Left lung (tissue), 10 donors: ENCODE results near the gene MBD1. TPM values are rescaled to one million over a fixed set of nuclear protein-coding genes. Genes with fewer than 3 reads are reported as not detected.
"Not testable (repeated sequence)": the region's sequence is repeated elsewhere in the genome, so short reads cannot be mapped to it uniquely, and the experiment has no call there.

Source experiments
- ATAC-seq: fragments of 200-7000 bp; cut with Tn5 transposase; one replicate; pipeline ENCODE4 v1.9.1; 2020; ENCODE audit warnings: moderate library complexity
- DNase-seq, 4 donors: peaks; one replicate each; pipeline ENCODE4 v3.0.0-alpha.2; 2013 to 2020
- H3K27ac ChIP-seq, 2 donors: fragments of 200-600 bp; sonication (generic) in 1 of 2; one replicate each; pipeline versions ENCODE4 v1.5.0 to v1.8.0; 2020 to 2021
- H3K27me3 ChIP-seq, 2 donors: fragments of 200-600 bp; sonication (generic) in 1 of 2; one replicate each; pipeline versions ENCODE4 v1.5.0 to v1.8.0; 2020 to 2021
- H3K36me3 ChIP-seq, 2 donors: fragments of 200-600 bp; sonication (generic) in 1 of 2; one replicate each; pipeline versions ENCODE4 v1.5.0 to v1.8.0; 2020 to 2021
- H3K4me1 ChIP-seq, 2 donors: fragments of 200-600 bp; one replicate each; pipeline ENCODE4 v1.8.0; 2021
- H3K4me3 ChIP-seq, 2 donors: fragments of 200-600 bp; sonication (generic) in 1 of 2; one replicate each; pipeline versions ENCODE4 v1.5.0 to v1.8.0; 2020 to 2021; ENCODE audit warnings: mild to moderate bottlenecking in 1 of 2
- H3K9me3 ChIP-seq, 2 donors: fragments of 200-600 bp; sonication (generic) in 1 of 2; one replicate each; pipeline versions ENCODE4 v1.5.0 to v1.8.0; 2020 to 2021
- CTCF ChIP-seq, 2 donors: fragments of 200-600 bp; sonication (generic) in 1 of 2; IDR thresholded peaks; one replicate each; pipeline versions ENCODE4 v1.5.0 to v1.8.0; 2021; ENCODE audit warnings: antibody characterized with exemption in 2 of 2
- intact Hi-C, 2 donors: fragments of 100-400 bp; cut with DNase I; formaldehyde crosslinking; loops; one replicate each; pipeline versions ENCODE4 v1.11.2 to v1.14.2; 2022
- polyA plus RNA-seq, 6 donors: library from polyadenylated mRNA; unstranded; fragments of 120-200 nt; gene quantifications; one replicate each; pipeline ENCODE4 v1.2.1, GENCODE V29; 2013; ENCODE audit not compliant: insufficient read length in 6 of 6
- total RNA-seq, 2 donors: library from RNA; stranded (reverse); fragmentation: NEBNext Ultra II Directional; extraction: Animal tissue kit (Norgen Biotek cat#: 25700); gene quantifications; one replicate each; pipeline ENCODE4 v1.2.1, GENCODE V29; 2021
- donor health status: DM: no; HTN: yes; CAD: no.
- donor health status: DM: no; HTN: no; CAD: no.

MBD1 gene
- total and polyA plus RNA-seq, 8 donors: 51.9 to 75.0 (median 65.2) TPM

DNA sequence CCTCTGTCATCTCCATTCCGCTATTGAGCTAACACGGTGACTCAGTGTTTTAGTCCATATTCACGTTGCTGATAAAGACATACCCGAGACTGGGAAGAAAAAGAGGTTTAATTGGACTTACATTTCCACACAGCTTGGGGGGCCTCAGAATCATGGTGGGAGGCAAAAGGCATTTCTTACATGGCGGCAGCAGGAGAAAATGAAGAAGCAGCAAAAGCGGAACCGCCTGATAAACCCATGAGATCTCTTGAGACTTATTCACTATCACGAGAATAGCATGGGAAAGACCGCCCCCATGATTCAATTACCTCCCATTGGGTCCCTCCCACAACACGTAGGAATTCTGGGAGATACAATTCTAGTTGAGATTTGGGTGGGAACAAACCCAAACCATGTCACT is 28.8 kb upstream of the MBD1 start:
- intact Hi-C loops: no loop called here
- Histone ChIP-seq H3K9me3 (no peaks in the 10 kb centered on the region), H3K27me3 (peaks cover 4 to 72% of the 10 kb centered on the region in 2 donors), H3K36me3 (no peaks in the 10 kb centered on the region), H3K4me3 (no peak overlapping the region), H3K27ac (no peak overlapping the region), H3K4me1 (peaks cover 6 to 14% of the 10 kb centered on the region in 2 donors)
- DNase-seq (no peak), ATAC-seq (no peak)
- TF ChIP-seq CTCF (IDR thresholded peaks at IDR 0.05): no peak

DNA sequence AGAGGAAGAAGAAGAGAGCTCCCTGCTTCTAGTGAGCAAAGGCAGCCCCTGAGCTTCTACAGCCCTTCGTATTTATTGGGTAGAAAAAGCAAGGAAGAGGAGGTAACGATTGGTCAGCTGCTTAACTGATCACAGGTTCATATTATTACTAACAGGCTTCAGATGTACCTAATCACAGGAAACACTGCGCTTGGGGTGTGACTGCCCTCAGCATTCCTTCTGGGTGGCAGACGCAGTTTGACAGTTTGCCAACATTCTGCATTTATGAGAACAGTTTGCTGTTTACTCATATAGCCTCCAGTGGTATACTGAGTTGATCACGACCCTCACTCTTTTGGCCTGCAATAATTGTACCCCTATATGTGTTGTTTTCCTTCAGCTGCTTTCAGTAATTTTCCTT is 27.5 kb upstream of the MBD1 start:
- H3K4me3 ChIP-seq, ATAC-seq, DNase-seq, H3K36me3 ChIP-seq, intact Hi-C loops, H3K9me3 ChIP-seq: not testable (repeated sequence)
- peaks cover 12 to 70% of the 10 kb centered on the region in 2 donors for H3K27me3 ChIP-seq
- H3K4me1 ChIP-seq: peaks cover 6 to 14% of the 10 kb centered on the region in 2 donors
- H3K27ac ChIP-seq: peak overlapping the region in 1 of 2 donors; percentile 69

GRCh38 chr18:50307738-50308470 is 26.6 kb upstream of the MBD1 start:
- H3K27ac ChIP-seq: peak overlapping the region in 1 of 2 donors; percentile 69
- H3K27me3 ChIP-seq: peaks cover 12 to 80% of the 10 kb centered on the region in 2 donors
- DNase-seq (peak; percentile 76 to 94 (median 92)), ATAC-seq (peak; percentile 99)
- TF ChIP-seq CTCF (IDR thresholded peaks at IDR 0.05): no peak
- H3K9me3 ChIP-seq: no peaks in the 10 kb centered on the region
- peak overlapping the region; percentile 26 to 40 for H3K4me3 ChIP-seq
- H3K36me3 ChIP-seq: no peaks in the 10 kb centered on the region
- intact Hi-C loops: no loop called here
- peaks cover 6 to 14% of the 10 kb centered on the region in 2 donors for H3K4me1 ChIP-seq

DNA sequence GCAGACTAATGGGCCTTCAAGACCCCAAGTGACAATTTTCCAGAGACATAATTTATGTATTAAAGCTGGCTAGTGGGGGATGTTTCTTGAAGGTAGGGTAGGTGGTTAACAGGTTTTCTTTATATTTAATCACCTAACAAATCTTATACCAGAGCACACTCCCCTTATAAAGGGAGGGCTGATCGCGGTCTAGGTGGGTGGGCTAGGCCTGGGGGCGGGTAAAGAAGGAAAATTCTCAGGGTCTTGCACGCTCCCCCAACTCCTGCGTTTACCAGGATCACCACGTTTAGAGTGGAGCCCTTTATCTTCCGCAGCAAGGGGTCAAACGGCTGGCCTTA is 26.0 kb upstream of the MBD1 start:
- DNase-seq (no peak), ATAC-seq (no peak)
- no peaks in the 10 kb centered on the region for H3K9me3 ChIP-seq
- H3K27me3 ChIP-seq: peaks cover 12 to 83% of the 10 kb centered on the region in 2 donors
- peak overlapping the region in 1 of 2 donors; percentile 69 for H3K27ac ChIP-seq
- intact Hi-C loops: no loop called here
- peak overlapping the region; percentile 26 to 40 for H3K4me3 ChIP-seq
- TF ChIP-seq CTCF (IDR thresholded peaks at IDR 0.05): no peak
- H3K36me3 ChIP-seq: no peaks in the 10 kb centered on the region
- H3K4me1 ChIP-seq: peaks cover 6 to 14% of the 10 kb centered on the region in 2 donors

GRCh38 chr18:50306944-50307343 is 25.6 kb upstream of the MBD1 start:
- Histone ChIP-seq H3K4me3 (no peak overlapping the region), H3K27me3 (peaks cover 12 to 83% of the 10 kb centered on the region in 2 donors), H3K36me3 (no peaks in the 10 kb centered on the region), H3K27ac (no peak overlapping the region), H3K4me1 (peaks cover 6 to 14% of the 10 kb centered on the region in 2 donors), H3K9me3 (no peaks in the 10 kb centered on the region)
- intact Hi-C loops: no loop called here
- peak; percentile 11 for ATAC-seq
- no peak for DNase-seq
- TF ChIP-seq CTCF (IDR thresholded peaks at IDR 0.05): no peak
